ENCODE measurements around the gene RAVER1.

The RAVER1 gene

GRCh38 chr19:10361569-10362011 is 28.3 kb upstream of the RAVER1 start:
- no peak for ATAC-seq
- TF ChIP-seq BACH2 (CRISPR knock-in tag; IDR thresholded peaks at IDR 0.05; ENCODE audit: borderline replicate concordance) = no peak
- TF ChIP-seq RARB (CRISPR knock-in tag; IDR thresholded peaks at IDR 0.05) = no peak
- TF ChIP-seq ZNF8 (CRISPR knock-in tag; IDR thresholded peaks at IDR 0.05) = no peak
- TF ChIP-seq PPARA (CRISPR knock-in tag; IDR thresholded peaks at IDR 0.05; ENCODE audit: borderline replicate concordance) = no peak
- TF ChIP-seq ISL1 (CRISPR knock-in tag; IDR thresholded peaks at IDR 0.05) = no peak
- TF ChIP-seq ARNTL (CRISPR knock-in tag; IDR thresholded peaks at IDR 0.05; ENCODE audit: borderline replicate concordance, low read depth) = no peak
- no peak for TF ChIP-seq GLIS3 (CRISPR knock-in tag; IDR thresholded peaks at IDR 0.05)
- no peak for TF ChIP-seq TSHZ2 (CRISPR knock-in tag; IDR thresholded peaks at IDR 0.05)
- no peak for TF ChIP-seq ZFP30 (CRISPR knock-in tag; IDR thresholded peaks at IDR 0.05)
- TF ChIP-seq CREB5 (CRISPR knock-in tag; IDR thresholded peaks at IDR 0.05; ENCODE audit: low read depth) = no peak
- no peak for TF ChIP-seq SNAI2 (CRISPR knock-in tag; IDR thresholded peaks at IDR 0.05)
- TF ChIP-seq ZC3H10 (CRISPR knock-in tag; IDR thresholded peaks at IDR 0.05) = no peak
- no peak for TF ChIP-seq POU6F1 (CRISPR knock-in tag; IDR thresholded peaks at IDR 0.05; ENCODE audit: borderline replicate concordance, low read depth)
- TF ChIP-seq ESRRG (CRISPR knock-in tag; IDR thresholded peaks at IDR 0.05) = no peak
- TF ChIP-seq TOX (CRISPR knock-in tag; IDR thresholded peaks at IDR 0.05; ENCODE audit: borderline replicate concordance) = no peak

- no peak for ATAC-seq
- no peak for TF ChIP-seq TOX (CRISPR knock-in tag; IDR thresholded peaks at IDR 0.05; ENCODE audit: borderline replicate concordance)
- TF ChIP-seq ESRRG (CRISPR knock-in tag; IDR thresholded peaks at IDR 0.05) = no peak
- TF ChIP-seq ZFP30 (CRISPR knock-in tag; IDR thresholded peaks at IDR 0.05) = no peak
- no peak for TF ChIP-seq TSHZ2 (CRISPR knock-in tag; IDR thresholded peaks at IDR 0.05)
- TF ChIP-seq ZNF565 (CRISPR knock-in tag; conservative IDR thresholded peaks at IDR 0.05; ENCODE audit: low read depth) = no peak
- no peak for TF ChIP-seq BACH2 (CRISPR knock-in tag; IDR thresholded peaks at IDR 0.05; ENCODE audit: borderline replicate concordance)
- TF ChIP-seq GLIS3 (CRISPR knock-in tag; IDR thresholded peaks at IDR 0.05) = no peak
- TF ChIP-seq PATZ1 (CRISPR knock-in tag; IDR thresholded peaks at IDR 0.05; ENCODE audit: borderline replicate concordance) = no peak
- TF ChIP-seq ZNF70 (CRISPR knock-in tag; IDR thresholded peaks at IDR 0.05) = no peak
- no peak for TF ChIP-seq ARNTL (CRISPR knock-in tag; IDR thresholded peaks at IDR 0.05; ENCODE audit: borderline replicate concordance, low read depth)
- TF ChIP-seq SNAI2 (CRISPR knock-in tag; IDR thresholded peaks at IDR 0.05) = no peak
- TF ChIP-seq CREB5 (CRISPR knock-in tag; IDR thresholded peaks at IDR 0.05; ENCODE audit: low read depth) = no peak
Observed at GRCh38 chr19:10356431-10356830, 23.1 kb upstream of the RAVER1 start.
